Measurements from ENCODE around the gene ZNF618.

Gene ZNF618

DNA sequence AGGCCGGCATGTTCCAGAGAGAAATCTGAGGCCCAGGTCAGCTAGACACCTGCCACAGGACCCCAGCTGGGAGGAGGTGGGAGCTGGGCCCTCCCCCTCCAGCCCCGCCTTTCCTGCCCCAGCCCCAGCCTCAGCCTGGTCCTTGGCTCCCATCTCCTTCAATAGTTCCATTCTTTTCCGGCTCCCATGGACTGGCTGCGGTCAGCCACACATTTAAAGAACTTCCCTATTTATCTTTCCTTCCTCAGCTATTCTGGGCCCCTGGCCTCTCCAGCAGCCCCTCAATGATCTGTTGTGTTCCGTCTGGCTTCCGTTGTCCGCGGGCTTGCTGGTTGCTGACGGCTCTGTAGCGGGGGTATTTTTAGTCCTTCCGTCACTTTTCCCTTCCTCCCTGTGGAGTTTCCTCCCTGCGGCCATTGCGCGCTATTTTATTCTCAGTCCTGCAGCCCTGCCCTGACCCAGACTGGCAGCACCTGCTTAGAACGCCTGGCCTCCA is 128.2 kb downstream of the ZNF618 start:
- peak; percentile 88 for DNase-seq

DNA sequence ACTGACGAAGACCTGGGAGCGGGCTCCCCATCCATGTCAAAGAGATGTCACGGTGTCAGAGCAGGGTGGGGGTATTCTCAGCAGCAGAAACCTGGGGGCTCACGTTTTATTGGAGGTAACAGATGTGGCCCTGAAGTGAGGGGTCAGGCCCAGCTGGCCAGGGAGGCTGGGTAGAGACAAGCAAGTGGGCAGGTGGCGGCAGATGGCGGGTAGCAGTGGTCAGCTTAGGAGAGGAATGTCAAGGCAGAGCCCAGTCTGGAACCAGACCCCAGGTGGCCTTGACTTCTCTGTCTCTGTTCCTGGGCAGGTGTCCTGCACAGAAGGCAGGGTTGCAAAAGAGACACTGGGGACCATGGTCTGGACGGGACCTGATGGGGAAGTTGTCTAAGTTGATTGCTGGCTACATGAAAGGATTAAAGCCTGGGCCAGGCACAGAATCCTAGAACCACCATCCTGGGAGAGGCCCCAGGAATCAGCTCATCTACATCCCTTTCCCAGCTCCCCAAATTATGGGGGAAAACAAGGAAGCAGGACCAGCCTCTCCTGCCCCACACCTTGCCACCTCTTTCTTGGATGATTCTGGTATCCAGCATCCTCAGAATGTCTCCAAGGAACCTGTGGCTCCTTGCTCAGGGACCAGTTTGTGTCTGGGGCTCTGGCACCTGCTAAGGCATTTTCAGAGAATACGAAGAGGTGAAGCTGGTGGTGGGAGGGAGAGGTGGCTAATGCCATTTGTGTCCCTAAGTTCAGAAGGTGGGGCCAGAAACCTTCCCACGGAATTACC is 129.5 kb downstream of the ZNF618 start:
- DNase-seq, result peak; percentile 17

DNA sequence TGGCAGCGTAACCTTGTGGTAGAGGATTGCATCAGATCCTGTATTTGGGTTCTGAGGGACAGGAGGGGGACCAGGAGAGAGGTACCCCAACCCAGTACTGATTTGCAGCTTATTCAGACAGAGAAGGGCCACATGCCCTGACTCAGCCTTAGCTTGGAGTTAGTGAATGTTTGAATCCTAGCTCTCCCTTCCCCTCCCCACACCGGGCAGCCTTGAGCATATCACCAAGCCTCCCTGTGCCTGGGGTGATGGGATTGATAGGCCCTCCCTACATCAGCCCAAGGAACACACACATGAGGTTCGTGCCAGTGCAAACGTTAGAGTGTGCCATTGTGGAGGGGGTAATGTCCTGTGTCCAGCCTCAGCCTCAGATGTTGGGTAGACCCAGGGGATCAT is 130.0 kb downstream of the ZNF618 start:
- peak; percentile 4 for DNase-seq

DNA sequence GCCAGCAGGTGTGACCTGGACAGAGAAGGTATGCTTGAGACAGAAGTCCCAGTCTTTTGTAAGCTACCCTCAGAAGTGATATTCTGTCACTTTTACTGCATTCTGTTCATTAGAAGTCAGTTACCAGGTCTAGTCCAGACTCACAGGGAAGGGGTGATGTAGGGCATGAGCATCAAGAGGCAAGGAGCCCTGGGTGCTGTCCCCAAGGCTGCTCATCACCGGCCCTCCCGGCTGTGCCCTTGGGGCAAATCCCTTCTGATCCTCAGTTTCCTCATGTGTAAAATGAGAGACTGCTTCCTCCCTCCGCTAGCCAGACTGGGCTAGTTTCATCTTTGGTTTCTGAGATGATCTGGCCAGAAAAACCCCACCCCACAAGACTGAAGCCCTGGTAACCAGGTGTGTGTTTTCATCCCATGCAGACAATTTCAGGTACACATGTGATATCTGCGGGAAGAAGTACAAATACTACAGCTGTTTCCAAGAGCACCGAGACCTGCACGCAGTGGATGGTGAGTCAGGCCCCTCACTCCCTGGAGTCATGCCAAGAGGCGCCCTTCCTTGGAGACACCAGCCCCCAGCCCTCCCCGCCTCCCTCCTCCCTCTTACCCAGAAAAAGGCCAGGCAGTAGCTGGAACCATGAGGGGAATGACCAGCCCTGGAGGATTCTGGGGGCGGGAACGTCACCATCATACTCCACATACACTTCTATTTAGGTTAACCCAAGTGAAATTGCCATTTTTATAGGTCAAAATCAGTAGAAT is 131.0 kb downstream of the ZNF618 start:
- DNase-seq, result peak; percentile 12

- DNase-seq, result peak; percentile 13
Measured at GRCh38 chr9:114007991-114008666, 132.0 kb downstream of the ZNF618 start.

- peak; percentile 3 for DNase-seq
Measured at GRCh38 chr9:114008667-114009410, 132.7 kb downstream of the ZNF618 start.

- no peak for DNase-seq
Measured at GRCh38 chr9:114011313-114011712, 135.2 kb downstream of the ZNF618 start.

- no peak for DNase-seq
Measured at GRCh38 chr9:114012126-114012525, 136.0 kb downstream of the ZNF618 start.

DNA sequence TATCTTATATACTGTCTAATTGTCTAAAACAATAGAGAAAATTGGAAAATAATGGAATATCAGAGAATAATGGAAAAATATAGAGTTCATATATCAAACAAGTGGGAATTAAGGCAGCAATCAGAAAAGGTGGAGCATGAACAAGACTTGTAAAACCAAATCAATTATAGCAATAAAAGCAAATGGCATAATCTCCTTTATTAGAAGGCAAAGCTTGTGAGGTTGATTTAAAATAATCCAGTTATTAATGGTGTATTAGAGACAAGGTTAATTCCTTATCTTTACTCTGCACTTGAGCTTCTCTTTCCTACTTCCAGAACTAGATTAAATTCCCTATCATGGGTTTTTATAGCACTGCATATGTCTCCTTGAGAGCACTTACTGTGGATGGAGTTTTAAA is 137.9 kb downstream of the ZNF618 start:
- DNase-seq, result no peak

DNA sequence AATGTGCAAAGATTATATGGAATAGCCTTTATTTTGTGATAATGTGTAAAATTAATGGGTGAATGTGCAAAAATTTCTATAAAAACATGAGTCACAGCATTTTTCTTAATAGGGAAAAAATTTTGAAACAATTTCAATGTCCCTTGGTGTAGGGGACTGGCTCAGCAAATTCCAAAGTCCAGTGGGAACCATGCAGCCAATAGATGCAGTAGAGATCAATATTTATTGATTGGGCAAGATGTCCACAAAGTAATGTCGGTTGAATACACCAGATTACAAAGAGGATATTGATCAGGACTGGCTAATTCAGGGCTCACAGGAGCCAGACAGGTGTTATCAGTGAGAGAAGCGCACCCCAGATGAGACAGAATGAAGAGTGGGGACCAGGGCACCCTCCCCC is 139.5 kb downstream of the ZNF618 start:
- DNase-seq, result peak; percentile 4

- no peak for DNase-seq
Measured at GRCh38 chr9:114016101-114016500, 140.0 kb downstream of the ZNF618 start.

DNA sequence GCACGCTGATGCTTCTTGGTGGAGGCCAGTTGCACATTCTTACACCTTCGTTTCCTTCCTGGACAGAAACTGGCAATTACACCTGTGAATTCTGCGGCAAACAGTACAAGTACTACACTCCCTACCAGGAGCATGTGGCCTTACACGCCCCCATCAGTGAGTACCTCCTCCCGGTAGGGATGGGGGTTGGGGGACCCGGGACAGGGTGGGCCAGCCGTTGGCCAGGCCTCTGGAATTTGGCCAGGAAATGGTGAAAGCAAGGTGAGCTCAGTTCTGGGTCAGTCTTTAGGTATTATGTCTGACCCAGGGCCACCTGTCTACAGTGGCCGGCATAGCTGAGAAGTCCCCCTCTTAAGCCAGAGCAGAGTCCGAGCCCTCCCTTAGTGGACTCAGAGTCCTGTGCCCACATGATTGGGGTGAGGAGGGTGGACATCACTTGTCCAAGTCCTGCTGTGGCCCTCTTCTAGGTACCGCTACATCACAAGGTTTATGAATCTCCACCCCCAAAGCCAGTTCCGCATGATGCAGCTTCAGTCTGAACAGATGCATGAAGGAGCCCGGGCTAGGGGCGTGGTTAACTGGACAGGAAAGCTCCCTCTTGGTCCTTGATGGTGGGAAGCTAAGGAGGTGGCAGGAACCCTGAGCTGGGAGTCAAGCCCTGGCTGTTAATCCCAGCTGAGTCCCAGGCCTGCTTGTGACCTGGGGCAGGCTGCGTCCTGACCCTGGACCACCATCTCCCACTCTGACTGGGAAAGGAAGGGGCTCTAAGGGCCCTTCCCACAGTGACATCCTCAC is 140.7 kb downstream of the ZNF618 start:
- DNase-seq, result peak; percentile 10

GRCh38 chr9:114017741-114018715 is 141.9 kb downstream of the ZNF618 start:
- DNase-seq, result peak; percentile 5

GRCh38 chr9:114021578-114021977 is 145.5 kb downstream of the ZNF618 start:
- DNase-seq, result no peak

- no peak for DNase-seq
Measured at GRCh38 chr9:114023961-114024360, 147.9 kb downstream of the ZNF618 start.

GRCh38 chr9:114025196-114025753 is 149.2 kb downstream of the ZNF618 start:
- peak; percentile 5 for DNase-seq

DNA sequence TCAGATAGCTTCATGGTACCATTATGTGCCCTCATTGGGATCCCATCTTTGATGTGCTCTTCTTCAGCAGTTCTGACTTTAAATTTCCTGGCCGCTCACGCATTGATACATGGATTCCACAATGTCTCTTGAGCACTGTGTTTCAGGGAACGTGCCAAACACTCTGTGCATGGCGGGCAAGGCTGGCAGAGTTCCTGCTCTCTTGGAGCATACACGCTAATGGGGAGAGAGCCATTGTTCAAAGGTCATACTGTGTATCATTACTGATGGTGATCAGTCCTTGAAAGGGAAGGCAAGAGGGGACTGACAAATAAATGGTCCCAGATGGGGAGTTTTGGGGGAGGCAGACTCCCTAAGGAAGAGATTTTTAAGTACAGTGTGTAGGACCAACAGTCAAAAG is 149.7 kb downstream of the ZNF618 start:
- no peak for DNase-seq

DNA sequence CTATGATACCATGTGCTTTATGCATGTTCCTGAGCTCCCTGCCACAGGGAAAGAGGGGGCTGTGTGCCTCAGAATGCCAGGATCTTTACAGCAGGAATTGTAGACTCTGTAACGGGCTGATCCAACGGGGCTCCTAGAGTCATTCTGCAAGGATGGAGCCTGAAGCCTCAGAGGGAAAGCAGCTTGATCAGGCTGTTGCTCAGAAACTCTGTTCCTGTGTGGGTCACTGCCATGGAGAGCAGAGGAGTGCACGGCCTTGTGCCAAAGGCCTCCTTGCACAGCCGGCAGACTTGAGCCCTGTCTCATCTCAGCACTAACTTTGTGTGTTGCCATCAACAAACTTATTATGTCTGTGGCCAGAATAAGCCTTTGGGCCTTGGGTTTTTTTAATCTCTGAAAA is 150.2 kb downstream of the ZNF618 start:
- DNase-seq, result peak; percentile 6

DNA sequence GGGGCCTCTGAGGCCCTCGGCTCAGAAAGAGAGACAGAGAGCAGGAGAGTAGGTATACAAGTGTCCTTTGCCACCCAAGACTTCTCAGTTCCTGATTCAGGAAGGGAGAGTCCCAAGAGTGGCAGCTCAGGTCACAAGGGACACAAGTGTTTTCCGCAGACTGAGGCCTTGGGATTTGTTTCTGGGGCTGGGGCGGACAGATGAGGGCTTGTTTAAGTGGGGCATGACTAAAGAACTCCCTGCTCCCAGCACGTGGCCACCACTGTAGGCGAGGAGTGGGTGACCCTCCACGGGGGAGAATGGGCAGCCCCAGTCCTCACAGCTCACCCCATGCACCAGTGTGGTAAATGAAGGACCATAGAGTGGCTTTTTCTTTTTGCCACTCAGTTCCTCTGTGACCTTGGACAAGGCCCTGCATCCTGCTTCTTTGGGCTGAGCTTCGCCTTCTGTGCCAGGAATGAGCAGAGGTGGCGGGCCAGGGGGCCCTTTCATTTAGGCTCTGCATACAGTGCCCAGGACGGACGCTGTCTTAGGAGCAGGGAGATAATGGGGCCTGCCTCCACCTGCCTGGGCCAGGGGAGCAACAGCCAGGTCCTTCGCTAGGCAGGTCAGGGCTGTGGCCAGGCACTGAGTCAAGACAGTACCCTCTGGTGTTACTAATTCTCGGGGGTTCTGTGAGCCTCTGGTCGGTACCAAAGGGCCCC is 151.2 kb downstream of the ZNF618 start:
- DNase-seq, result peak; percentile 9
